ENCODE data around the gene CCS.
"Not testable (repeated sequence)": the region's sequence is repeated elsewhere in the genome, so short reads cannot be mapped to it uniquely, and the experiment has no call there.

DNA sequence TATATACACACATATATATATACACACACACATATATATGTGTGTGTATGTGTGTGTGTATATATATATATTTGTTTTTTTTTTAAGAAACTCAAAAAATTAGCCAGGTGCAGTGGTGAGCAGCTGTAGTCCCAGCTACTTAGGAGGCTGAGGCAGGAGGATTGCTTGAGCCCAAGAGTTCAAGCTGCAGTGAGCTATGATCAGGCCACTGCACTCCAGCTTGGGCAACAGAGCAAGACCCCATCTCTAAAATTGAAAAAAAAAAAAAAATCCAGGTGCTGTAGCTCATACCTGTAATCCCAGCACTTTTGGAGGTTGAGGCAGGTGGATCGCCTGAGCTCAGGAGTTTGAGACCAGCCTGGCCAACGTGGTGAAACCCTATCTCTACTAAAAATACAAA is 3.7 kb upstream of the CCS start:
- TF ChIP-seq, protein P1, sequence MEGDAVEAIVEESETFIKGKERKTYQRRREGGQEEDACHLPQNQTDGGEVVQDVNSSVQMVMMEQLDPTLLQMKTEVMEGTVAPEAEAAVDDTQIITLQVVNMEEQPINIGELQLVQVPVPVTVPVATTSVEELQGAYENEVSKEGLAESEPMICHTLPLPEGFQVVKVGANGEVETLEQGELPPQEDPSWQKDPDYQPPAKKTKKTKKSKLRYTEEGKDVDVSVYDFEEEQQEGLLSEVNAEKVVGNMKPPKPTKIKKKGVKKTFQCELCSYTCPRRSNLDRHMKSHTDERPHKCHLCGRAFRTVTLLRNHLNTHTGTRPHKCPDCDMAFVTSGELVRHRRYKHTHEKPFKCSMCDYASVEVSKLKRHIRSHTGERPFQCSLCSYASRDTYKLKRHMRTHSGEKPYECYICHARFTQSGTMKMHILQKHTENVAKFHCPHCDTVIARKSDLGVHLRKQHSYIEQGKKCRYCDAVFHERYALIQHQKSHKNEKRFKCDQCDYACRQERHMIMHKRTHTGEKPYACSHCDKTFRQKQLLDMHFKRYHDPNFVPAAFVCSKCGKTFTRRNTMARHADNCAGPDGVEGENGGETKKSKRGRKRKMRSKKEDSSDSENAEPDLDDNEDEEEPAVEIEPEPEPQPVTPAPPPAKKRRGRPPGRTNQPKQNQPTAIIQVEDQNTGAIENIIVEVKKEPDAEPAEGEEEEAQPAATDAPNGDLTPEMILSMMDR (IDR thresholded peaks at IDR 0.05), result not testable (repeated sequence)
- TF ChIP-seq EZH2 (IDR thresholded peaks at IDR 0.05; ENCODE audit: borderline replicate concordance, insufficient read depth, low read depth, low read length, poor library complexity, severe bottlenecking), result not testable (repeated sequence)

All from B cell (primary cell).